Stimulated activated CD4-positive, alpha-beta T cell treated with anti-CD3 and anti-CD28 coated beads, Interleukin-2, amount 100 ng/mL, for 48 hours (primary cell): ENCODE measurements around the gene ERP44.
"Not testable (repeated sequence)": the region's sequence is repeated elsewhere in the genome, so short reads cannot be mapped to it uniquely, and the experiment has no call there.

Experiments
- DNase-seq, 2 donors: peaks; one replicate each; pipeline ENCODE4 v3.0.0-alpha.2; 2020

The ERP44 gene

DNA sequence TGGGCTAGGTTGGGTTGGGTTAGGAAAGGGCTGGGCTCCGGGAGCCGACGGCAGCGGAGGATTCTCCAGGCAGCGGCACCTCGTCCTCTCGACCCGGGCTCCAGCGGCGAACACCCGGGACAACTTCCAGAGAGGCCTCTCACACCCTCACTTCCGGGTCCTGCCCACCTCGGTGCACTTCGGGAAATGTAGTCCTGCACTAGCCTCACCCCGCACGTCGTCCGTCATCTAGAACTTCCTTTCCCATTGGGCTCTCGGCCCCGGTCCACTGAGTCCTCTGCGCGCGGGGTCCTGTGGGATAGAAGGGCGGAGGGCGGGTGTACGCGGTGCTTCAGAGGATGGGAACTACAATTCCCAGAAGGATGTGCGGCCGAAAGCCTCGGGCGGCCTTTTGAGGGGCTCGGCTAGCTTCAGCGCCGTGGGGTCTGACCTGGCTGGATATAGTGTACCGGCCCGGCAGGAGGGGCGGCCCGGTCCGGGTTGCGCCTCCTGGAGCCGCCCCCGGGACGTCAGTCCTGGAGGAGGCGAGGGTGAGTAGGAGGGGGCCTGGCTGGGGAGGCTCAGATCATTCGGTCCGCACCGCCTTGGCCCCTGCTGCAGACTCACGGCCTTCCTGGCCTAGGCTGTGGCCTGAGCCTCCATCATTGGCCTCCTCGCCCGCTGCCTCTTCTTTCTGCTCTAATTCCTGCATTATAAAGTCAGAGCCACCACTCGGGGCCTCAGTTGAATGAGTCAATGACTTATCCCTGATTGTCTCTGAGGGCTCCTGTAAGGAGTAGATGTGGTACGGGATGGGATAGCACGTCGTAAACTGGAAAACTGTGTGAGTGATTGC, at the start of gene ERP44, which contains the start of gene INVS:
Gene ERP44 (minus strand): TSS at position 114 of the 835 bp plus-strand sequence. CDS start 160 bp downstream, outside the sequence.
Gene INVS (plus strand): TSS at position 357 of the 835 bp plus-strand sequence. CDS start 5,279 bp downstream, outside the sequence.
- DNase-seq, result peak; percentile 89 to 95

DNA sequence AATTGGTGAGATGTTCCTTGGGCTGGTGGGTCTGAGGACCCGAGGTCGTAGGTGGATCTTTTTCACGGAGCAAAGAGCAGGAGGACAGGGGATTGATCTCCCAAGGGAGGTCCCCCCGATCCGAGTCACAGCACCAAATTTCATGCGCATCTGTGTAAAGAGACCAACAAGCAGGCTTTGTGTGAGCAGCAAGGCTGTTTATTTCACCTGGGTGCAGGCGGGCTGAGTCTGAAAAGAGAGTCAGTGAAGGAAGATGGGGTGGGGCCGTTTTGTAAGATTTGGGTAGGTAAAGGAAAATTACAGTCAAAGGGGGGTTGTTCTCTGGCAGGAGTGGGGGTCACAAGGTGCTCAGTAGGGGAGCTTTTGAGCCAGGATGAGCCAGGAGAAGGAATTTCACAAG, 47.2 kb upstream of the ERP44 start:
- DNase-seq, result not testable (repeated sequence)

DNA sequence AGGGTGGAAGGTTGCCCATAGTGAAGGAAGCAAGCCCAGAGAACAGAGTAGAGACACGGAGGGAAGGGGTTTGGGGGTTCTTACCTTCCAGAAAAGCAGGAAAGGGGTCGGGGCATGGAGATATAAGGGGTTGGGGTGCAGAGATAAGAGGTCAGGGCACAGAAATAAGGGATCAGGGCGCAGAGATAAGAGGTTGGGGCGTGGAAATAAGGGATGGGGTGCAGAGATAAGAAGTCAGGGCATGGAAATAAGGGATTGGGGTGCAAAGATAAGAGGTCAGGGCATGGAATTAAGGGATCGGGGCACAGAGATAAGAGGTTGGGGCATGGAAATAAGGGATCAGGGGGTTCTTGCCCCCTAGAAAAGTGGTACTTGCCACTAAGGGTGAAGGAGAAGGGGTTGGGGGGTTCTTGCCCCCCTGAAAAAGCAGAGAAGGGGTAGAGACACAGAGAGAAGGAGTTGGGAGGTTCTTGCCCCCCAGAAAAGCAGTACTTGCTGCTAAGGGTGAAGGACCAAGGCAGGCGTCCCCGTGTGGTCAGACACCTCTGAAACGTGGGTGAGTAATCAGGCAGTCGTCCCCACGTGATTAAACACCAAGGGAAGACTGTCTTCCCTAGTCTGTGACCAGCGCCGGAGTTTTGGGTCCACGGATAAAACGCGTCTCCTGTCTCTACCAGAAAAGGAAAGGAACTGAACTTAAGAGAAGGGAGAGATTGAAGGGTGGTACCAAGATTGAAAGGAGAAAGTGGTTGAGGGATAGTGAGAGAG, 46.6 kb upstream of the ERP44 start:
- not testable (repeated sequence) for DNase-seq

DNA sequence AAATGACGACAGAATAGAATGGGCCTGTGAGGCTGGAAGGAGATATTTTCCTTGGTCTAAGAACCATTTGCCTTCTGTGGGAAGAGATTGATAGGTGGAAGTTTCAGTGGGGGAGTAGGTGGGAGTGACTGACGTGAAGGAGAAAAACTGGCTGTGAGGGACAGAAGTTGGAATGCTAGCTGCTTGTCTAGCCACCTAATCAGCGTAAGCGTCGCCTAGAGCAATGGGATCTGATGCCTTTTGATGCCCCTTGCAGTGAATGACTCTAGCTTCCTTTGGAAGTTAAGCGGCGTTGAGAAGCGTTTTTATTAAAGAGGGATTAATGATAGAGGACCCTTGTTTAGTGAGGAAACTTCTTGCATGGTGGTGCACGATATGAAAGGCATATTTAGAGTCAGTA, 43.1 kb upstream of the ERP44 start:
- not testable (repeated sequence) for DNase-seq

DNA sequence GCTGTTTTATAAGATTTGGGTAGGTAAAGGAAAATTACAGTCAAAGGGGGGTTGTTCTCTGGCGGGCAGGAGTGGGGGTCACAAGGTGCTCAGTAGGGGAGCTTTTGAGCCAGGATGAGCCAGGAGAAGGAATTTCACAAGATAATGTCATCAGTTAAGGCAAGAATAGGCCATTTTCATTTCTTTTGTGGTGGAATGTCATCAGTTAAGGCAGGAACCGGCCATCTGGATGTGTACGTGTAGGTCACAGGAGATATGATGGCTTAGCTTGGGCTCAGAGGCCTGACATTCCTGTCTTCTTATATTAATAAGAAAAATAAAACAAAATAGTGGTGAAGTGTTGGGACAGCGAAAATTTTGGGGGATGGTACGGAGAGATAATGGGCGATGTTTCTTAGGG, 41.5 kb upstream of the ERP44 start:
- not testable (repeated sequence) for DNase-seq

DNA sequence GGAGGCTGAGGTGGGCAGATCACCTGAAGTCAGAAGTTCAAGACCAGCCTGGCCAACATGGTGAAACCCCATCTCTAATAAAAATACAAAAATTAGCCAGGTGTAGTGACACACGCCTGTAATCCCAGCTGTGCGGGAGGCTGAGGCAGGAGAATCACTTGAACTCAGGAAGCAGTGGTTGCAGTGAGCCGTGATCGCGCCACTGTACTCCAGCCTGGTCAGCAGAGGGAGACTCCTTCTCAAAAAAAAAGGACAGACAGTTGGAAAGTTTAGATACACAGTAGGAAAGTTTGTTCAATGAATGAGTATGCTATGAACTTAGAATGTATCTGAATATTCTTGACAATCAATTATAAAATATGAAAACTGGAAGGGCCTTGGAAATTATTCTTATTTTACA, 38.0 kb upstream of the ERP44 start:
- DNase-seq, result not testable (repeated sequence)

DNA sequence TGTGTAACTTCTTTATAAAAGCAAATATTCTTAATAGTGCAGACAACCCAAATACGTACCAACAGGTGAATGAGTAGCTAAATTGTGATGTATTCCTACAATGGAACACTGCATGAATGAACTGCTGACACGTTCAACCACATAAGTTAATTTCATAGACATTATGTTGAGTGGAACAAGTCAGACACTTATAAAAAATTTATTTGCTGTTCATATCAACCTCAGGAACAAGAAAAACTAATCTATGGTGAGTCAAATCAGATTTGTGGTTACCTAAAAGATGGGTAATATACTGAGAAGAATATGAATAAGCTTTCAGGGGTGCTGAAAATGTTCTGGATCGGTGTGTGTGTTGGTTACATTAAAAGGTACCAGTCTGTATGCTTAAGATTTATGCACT, 35.9 kb upstream of the ERP44 start:
- no peak for DNase-seq

DNA sequence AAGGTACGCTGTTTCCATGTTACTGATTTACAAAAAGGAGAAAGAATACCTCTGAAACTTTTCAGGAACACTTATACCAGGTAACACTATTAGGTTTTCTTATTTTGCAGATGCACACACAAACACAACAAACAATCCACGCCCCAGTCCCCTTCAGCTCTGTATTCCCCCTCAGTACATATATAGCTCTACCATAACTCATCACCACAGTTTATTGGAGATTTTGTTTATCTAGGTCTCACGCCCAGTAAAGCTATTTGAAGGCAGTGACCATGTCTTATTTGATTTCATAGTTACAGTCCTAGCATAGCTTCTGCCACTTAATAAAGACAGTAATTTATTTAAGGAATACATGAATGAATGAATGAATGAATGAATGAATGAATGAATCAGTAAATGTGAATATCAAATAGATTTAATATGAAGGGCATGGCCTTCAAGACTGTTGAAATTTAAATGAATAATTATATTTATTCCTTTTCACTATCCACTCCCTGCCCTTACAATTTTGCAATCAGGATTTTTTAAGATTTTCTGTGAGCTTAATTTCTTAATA, 33.2 kb upstream of the ERP44 start:
- DNase-seq, result no peak

DNA sequence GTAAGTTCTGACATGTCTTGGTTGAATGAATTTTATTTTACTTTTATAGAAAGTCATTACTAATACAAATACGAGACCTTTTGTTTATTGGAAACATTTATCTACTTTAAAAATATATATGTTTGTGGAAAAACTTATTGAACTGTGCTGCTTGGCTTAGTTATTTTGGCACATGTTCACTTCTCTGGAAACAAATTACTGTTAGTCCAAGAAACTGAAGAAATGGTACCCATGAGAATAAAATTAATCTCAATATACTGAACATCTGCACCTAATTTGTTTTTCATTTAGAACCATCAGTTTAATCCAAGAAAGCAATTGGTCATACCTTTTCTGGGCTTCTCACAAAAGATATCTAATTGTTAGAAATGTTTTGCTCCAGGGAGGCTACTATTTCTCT, 32.4 kb upstream of the ERP44 start:
- DNase-seq, result no peak

DNA sequence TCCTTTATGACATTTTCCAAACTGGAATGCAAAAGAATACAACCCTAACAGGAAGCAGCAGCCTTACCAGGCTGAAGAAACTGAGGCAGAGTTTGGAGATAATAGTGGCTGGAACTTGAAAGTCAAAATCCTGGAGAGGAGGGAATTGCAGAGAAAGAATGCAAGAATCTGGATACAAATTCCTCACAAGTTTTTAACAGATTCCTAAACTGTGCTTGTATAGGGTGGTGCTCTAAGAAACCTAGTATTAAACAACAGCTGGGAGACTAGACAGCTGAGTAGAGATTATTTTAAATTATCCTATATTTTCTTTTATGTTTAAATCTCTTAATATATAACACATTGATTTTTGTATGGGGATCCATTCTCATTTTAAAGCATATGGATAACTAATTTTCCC, 31.0 kb upstream of the ERP44 start:
- DNase-seq, result no peak

DNA sequence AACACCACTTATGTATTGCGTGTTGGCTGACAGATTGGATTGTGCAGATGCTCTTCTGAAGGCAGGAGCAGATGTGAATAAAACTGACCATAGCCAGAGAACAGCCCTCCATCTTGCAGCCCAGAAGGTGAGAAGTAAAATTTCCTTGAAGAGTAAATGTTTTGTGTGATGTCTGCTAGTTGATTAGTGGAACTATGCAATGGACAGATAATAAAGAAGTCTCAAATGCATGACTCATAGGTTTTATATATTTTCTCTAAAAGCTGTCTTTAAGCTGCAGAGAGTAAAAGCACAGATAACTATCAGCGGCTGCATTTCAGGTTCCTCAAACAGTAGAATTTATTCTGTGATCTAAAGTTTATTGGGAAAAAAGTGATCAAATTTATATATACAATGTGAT, 27.6 kb upstream of the ERP44 start:
- no peak for DNase-seq

DNA sequence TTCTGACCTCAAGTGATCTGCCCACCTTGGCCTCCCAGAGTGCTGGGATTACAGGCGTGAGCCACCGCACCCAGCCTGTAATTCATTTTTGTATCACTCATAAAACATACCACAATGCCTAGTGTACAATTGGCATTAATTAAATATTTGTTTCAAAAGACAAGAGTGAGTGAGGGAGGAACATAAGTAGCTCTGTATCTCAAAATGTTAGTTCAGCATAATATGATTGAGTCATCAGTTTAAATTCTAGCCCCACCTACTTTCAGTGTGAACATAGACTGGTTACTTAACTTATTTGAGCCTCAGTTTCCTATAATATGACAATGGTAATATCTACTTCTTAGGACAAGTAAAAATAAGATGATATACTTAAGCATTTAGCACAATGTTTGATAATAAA, 27.1 kb upstream of the ERP44 start:
- no peak for DNase-seq

DNA sequence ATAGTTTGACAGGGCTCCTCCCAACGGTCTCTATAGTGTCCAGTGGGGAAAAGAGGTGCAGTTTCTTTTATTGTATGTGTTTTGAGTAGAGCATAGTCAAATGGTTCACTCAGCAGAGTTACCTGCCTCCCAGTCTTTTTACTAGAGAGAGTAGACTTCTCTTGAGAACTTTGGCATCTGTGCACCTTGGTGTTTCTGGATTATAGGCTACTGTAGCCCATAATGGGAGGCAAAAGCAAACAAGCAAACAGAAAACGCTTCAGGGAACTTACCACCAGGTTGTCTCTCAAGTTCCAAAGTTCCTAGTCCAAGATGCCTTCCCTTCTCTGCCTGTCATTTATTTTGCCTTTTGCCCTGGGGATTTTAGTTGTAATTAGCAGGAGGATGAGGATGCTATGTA, 26.4 kb upstream of the ERP44 start:
- no peak for DNase-seq

DNA sequence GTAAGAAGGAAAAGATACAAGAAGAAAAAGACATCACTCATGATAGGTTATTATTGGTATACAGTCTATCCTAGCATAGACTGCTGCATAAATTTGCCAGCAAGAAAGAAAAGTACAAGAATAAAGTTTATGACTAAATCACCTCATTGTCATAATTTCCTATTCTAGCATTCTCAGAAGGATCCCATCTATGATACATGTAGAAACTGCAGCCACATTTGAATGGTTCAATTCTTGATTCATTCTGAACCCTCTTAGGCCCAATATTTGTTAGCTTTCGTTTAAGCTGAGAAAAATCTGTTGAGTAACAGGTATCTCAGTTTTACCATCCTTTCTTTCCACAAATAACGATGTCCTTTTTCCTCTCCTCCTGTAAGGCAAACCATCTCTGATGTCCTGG, 21.5 kb upstream of the ERP44 start:
- DNase-seq, result no peak

DNA sequence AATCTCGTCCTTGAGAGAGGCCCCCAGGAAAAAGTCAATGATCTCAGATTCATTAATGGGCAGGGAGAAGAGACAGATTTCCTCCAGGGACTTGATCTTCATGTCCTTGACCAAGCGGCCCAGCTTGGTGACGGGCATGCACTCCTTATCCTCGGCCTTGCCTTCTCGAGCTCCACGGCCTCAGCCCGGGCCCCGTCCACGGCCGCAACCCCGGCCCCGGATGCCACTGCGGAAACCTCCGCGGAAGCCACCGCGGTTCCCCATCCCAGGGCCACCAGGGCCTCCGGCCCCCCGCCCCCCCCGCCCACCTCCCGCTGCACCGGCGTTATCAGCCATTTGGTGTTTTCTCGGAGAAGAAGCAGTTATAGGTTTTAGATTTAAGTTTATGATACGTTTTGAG, 18.5 kb upstream of the ERP44 start:
- no peak for DNase-seq

DNA sequence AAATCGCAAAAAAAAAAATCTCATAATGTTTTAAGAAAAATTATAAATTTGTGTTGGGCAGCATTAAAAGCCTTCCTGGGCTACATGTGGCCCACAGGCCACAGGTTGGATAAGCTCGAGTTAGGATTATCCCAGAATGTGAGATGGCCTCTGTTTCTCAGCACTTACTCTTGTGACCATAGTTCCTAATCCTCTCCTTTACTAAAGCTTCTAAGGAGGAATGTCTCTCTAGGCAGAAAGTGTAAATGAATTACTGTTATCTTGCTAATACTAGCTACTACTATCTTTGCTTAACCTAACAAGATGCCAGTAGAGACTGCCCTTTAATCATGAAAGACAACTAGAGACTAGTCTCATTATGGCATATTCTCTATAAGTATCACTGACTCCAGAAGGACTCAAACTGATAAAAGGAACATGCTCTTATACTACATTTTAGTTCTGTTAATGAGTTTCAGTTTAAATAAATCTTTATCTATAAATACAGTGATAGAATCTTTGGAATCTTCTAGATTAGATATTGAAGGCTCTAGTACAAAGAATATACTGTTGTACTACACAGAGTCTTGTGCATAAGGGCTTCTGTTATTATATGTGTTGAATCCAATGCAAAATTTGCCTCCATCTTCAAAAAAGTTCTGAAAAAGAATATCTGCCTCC, 14.0 kb upstream of the ERP44 start:
- DNase-seq, result no peak

DNA sequence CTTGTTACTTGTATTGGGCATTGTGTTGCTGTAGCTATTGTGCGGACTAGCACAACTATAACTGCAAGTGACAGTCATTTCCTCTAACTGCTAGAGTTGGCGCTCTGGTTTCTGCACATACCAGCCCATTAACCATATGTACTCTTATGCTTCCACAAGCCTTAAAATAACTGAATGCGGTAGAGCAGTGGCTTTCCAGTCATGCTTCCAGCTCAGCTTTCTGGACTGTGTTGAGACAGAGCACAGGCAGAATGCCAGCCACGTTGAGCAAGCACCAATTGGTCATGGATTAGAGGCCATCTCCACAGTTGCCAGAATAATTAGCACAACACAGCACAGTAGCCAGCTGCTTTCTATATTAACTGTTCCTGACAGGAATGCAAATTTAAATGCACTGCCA, 12.4 kb upstream of the ERP44 start:
- no peak for DNase-seq

DNA sequence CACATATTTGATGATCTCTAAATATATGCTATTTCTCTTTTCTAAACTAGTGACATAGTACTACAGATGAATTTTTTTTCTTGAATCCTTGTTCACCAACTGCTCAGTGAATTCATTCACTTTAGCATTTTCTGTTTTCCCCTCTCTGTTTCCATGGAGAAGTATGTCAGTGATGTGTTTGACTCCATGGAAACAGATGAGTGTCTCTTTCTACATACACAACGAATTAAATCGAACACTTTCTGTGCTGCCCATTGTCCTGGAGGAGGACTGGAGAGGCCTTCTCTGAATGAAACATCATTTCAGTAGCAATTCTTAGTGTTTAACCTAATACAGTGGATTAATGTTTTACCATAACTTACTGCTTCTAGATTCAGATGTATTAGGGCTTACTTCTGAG, 9.8 kb upstream of the ERP44 start:
- no peak for DNase-seq

DNA sequence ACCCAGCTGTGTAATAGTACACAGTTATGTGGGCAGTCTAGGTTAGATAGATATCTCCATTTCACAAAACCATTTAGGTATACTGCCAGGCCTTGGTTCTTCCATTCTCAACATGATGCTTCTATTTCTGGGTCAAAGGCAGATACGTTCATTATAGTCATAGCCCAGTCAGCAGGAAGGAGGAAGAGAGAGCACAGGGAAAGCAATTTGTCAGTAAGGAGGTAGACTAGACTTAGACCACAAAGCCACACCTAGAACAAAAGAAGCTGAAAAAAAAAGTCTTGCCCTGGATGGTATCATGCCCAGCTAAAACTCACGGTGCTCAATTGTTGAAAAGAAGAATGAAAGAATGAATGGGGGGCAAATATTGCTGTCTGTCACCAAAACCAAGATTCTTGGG, 7.8 kb upstream of the ERP44 start:
- DNase-seq, result no peak

DNA sequence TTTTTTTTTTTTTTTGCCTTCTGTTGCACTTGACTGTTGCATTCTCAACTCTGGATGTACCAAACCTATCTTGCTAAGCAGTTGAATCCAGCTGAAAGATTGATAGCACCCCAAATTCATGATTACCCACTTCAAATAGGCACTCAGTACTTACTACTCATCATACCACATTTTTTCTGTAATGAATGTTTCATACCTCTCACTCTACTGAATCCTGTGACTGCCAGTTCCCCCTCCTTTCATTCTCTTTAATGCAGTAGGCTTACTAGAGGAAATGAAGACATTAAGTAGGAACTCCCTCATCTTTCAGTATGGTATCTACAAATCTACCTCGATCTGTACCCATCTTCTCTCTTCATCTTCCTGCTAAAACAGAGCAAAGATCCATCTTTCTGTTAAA, 7.1 kb upstream of the ERP44 start:
- no peak for DNase-seq

DNA sequence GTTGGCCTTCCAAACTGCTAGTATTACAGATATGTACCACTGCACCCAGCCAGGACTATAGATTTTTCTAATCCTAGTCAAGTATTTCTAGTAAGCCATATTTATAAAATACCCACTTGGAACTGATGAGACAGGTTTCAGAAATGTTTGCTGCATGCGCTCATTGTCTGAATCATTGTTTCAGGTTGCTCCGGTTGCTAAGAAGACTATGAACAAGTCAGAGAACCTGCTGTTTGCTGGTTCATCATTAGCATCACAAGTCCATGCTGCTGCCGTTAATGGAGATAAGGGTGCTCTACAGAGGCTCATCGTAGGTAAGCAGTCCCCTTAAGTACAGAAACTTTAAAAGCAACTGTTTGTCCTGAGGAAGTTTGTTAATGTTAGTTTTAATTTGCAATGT, 5.5 kb upstream of the ERP44 start:
- DNase-seq, result no peak

DNA sequence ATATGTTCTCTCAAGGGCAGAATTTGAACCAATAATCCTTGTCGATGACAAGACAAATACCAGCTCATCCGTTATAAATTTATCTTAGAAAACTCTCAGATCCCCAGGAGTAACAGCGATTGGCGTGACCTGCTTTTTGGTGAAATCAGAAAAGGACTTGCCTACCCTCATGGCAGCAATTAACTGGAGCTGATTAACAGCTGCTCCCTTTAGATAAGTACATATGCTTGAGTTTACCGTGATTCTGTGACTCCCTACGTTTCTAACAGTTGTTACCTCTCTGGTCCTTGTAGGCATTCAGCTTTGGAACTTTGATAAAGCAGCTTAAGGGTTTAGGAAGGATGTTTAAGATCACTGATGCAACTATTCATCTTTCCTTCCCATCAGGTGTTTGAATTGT, 2.8 kb upstream of the ERP44 start:
- DNase-seq, result no peak

DNA sequence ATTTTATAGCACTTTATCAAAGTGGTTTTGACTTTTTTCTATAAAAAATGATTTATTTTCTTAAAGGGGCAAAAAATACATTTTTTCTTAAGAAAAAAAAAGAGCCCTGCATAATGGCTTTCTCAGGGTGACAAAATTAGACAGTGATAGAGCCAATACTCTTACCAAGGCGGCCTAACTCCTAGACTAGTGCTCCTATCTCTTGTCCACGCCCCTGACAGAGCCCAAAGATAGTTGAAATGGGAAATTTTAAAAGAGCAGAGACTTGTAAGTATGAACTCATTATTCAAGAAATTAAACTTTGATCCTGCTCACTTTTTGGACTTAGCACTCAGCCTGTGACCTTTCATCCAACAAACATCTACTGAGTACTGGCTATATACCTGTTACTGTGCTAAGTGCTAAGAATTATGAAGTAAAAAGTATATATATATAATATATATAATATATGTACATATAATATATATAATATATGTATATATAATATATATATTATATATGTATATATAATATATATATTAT, 1.4 kb upstream of the ERP44 start:
- no peak for DNase-seq
